Thyroid gland (tissue), 4 donors: ENCODE measurements around the gene TOR3A.

ENCODE experiments used
- POLR2A ChIP-seq, 2 donors: fragments of 450-650 bp; IDR thresholded peaks; one replicate each; pipeline ENCODE4 v1.6.1; 2017; ENCODE audit warnings: antibody characterized with exemption in 2 of 2, mild to moderate bottlenecking in 2 of 2, moderate library complexity in 1 of 2
- TF ChIP-seq, protein P1 (sequence below), 6 experiments: fragments of 200-600 bp in 3 of 6; fragments of 450-650 bp in 3 of 6; sonication (generic) in 3 of 6; IDR thresholded peaks; one replicate each; pipeline ENCODE4 v1.5.1; 2016 to 2019; ENCODE audit warnings: antibody characterized with exemption in 6 of 6, mild to moderate bottlenecking in 2 of 6, inconsistent platforms in 1 of 6, moderate library complexity in 1 of 6

DNA sequence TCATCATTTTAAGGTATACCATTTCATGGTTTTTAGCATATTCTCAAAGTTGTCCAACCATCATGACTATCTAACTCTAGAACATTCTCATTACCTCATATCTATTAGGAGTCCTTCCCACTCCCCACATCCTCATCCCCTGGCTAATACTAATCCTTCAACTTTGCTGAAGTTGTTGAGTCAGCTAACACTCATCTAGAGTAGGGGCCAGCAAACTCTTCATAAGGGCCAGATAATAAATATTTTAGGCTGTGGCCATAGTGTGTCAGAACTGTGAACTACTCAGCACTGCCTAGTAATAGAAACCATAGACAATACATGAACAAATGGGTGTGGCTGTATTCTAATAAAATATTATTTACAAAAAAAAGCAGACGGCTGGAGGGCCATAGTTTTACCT lies 43.0 kb downstream of the TOR3A start:
- TF ChIP-seq, protein P1, sequence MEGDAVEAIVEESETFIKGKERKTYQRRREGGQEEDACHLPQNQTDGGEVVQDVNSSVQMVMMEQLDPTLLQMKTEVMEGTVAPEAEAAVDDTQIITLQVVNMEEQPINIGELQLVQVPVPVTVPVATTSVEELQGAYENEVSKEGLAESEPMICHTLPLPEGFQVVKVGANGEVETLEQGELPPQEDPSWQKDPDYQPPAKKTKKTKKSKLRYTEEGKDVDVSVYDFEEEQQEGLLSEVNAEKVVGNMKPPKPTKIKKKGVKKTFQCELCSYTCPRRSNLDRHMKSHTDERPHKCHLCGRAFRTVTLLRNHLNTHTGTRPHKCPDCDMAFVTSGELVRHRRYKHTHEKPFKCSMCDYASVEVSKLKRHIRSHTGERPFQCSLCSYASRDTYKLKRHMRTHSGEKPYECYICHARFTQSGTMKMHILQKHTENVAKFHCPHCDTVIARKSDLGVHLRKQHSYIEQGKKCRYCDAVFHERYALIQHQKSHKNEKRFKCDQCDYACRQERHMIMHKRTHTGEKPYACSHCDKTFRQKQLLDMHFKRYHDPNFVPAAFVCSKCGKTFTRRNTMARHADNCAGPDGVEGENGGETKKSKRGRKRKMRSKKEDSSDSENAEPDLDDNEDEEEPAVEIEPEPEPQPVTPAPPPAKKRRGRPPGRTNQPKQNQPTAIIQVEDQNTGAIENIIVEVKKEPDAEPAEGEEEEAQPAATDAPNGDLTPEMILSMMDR (IDR thresholded peaks at IDR 0.05), result no peak
- no peak for TF ChIP-seq POLR2A (IDR thresholded peaks at IDR 0.05)
